Omental fat pad (tissue), 4 donors: ENCODE results near the gene CSNK2A2. TPM values are rescaled to one million over a fixed set of nuclear protein-coding genes. Genes with fewer than 3 reads are reported as not detected.

Source experiments
- ATAC-seq: fragments of 150-250 bp; one replicate; pipeline ENCODE4 v1.9.1; 2016; ENCODE audit warnings: mild to moderate bottlenecking, moderate library complexity; ENCODE audit not compliant: low FRiP score
- DNase-seq: peaks from one replicate; pipeline ENCODE4 v3.0.0-alpha.2; 2019; ENCODE audit warnings: low spot score
- CTCF ChIP-seq, 3 donors: fragments of 450-650 bp; IDR thresholded peaks; one replicate each; pipeline ENCODE4 v1.5.1; 2016 to 2017; ENCODE audit warnings: antibody characterized with exemption in 3 of 3, mild to moderate bottlenecking in 3 of 3, moderate library complexity in 2 of 3
- total RNA-seq, 4 donors: library from RNA; depleted of rRNA; stranded (reverse); fragments of >200 nt; gene quantifications; one replicate each; pipeline ENCODE4 v1.1.0, GENCODE V29; 2016

The CSNK2A2 gene
- total RNA-seq, 4 donors from 2014 or later = 34.4 to 48.8 (median 37.8) TPM

GRCh38 chr16:58217311-58217925, 19.5 kb upstream of the CSNK2A2 start:
- TF ChIP-seq CTCF (IDR thresholded peaks at IDR 0.05) = no peak
- ATAC-seq (no peak), DNase-seq (no peak)

- no peak for TF ChIP-seq CTCF (IDR thresholded peaks at IDR 0.05)
- DNase-seq (no peak), ATAC-seq (no peak)
Observed at GRCh38 chr16:58212824-58213655, 15.1 kb upstream of the CSNK2A2 start.

GRCh38 chr16:58211846-58212245, 13.9 kb upstream of the CSNK2A2 start:
- ATAC-seq = no peak
- DNase-seq = no peak
- no peak for TF ChIP-seq CTCF (IDR thresholded peaks at IDR 0.05)

GRCh38 chr16:58211245-58211644, 13.3 kb upstream of the CSNK2A2 start:
- ATAC-seq = no peak
- no peak for DNase-seq
- no peak for TF ChIP-seq CTCF (IDR thresholded peaks at IDR 0.05)

GRCh38 chr16:58205276-58206036, 7.5 kb upstream of the CSNK2A2 start:
- ATAC-seq (no peak), DNase-seq (no peak)
- TF ChIP-seq CTCF (IDR thresholded peaks at IDR 0.05) = no peak

- ATAC-seq = no peak
- no peak for DNase-seq
- TF ChIP-seq CTCF (IDR thresholded peaks at IDR 0.05) = no peak
Observed at GRCh38 chr16:58201163-58201562, 3.3 kb upstream of the CSNK2A2 start.
